NCI-H345 treated with DMSO at 0.1 percent for 48 hours (cell line): ENCODE results near the gene IFNL3.
"Not testable (repeated sequence)": the region's sequence is repeated elsewhere in the genome, so short reads cannot be mapped to it uniquely, and the experiment has no call there.

Experiments
- DNase-seq: peaks from one replicate; lab custom pipeline; 2025; ENCODE audit not compliant: unreplicated experiment; lab: John Stamatoyannopoulos, UW

The IFNL3 gene

GRCh38 chr19:39244410-39245100 lies at the start of gene IFNL3:
Gene IFNL3, minus strand, starts transcription at chr19:39245006. Its CDS starts 39 bp downstream, at chr19:39244967.
- DNase-seq = not testable (repeated sequence)

- no peak for DNase-seq
Observed at GRCh38 chr19:39293394-39293793, 48.6 kb upstream of the IFNL3 start.

- no peak for DNase-seq
Observed at GRCh38 chr19:39284032-39284431, 39.2 kb upstream of the IFNL3 start.

GRCh38 chr19:39282021-39282420 lies 37.2 kb upstream of the IFNL3 start:
- no peak for DNase-seq

GRCh38 chr19:39277598-39277997 lies 32.8 kb upstream of the IFNL3 start:
- no peak for DNase-seq

GRCh38 chr19:39276740-39277139 lies 31.9 kb upstream of the IFNL3 start:
- DNase-seq = no peak

GRCh38 chr19:39275578-39275977 lies 30.8 kb upstream of the IFNL3 start:
- DNase-seq = no peak

GRCh38 chr19:39273859-39274258 lies 29.1 kb upstream of the IFNL3 start:
- not testable (repeated sequence) for DNase-seq

GRCh38 chr19:39270036-39270871 lies 25.4 kb upstream of the IFNL3 start:
- no peak for DNase-seq

- DNase-seq = not testable (repeated sequence)
Observed at GRCh38 chr19:39269369-39269768, 24.6 kb upstream of the IFNL3 start.

GRCh38 chr19:39268531-39269223 lies 23.9 kb upstream of the IFNL3 start:
- not testable (repeated sequence) for DNase-seq

- DNase-seq = not testable (repeated sequence)
Observed at GRCh38 chr19:39268085-39268484, 23.3 kb upstream of the IFNL3 start, which contains the start of gene IFNL2. Gene IFNL2, plus strand, starts transcription at chr19:39268396. Its CDS starts 173 bp downstream, at chr19:39268569.

- no peak for DNase-seq
Observed at GRCh38 chr19:39265321-39265916, 20.6 kb upstream of the IFNL3 start.

GRCh38 chr19:39264306-39265290 lies 19.8 kb upstream of the IFNL3 start:
- DNase-seq = no peak

- DNase-seq = no peak
Observed at GRCh38 chr19:39263912-39264305, 19.1 kb upstream of the IFNL3 start.

GRCh38 chr19:39262496-39262895 lies 17.7 kb upstream of the IFNL3 start:
- no peak for DNase-seq

- no peak for DNase-seq
Observed at GRCh38 chr19:39261704-39262103, 16.9 kb upstream of the IFNL3 start.

GRCh38 chr19:39257227-39257626 lies 12.4 kb upstream of the IFNL3 start:
- DNase-seq = no peak

GRCh38 chr19:39254531-39255345 lies 9.9 kb upstream of the IFNL3 start:
- no peak for DNase-seq
